SK-N-SH treated with all-trans-retinoic acid at 6 μM for 48 hours (cell line): Measurements from ENCODE around the gene CACNA1C.

Experiments used
- ATAC-seq: fragments of 200-7000 bp; cut with Tn5 transposase; 3 replicates; pipeline ENCODE4 v1.9.1; 2020; ENCODE audit warnings: mild to moderate bottlenecking, moderate library complexity
- ARNTL ChIP-seq: fragments of 450-650 bp; formaldehyde crosslinking; IDR thresholded peaks from 2 replicates; pipeline ENCODE4 v1.5.0; 2020; ENCODE audit warnings: low read depth, mild to moderate bottlenecking, moderate library complexity, borderline replicate concordance
- CSDC2 ChIP-seq: fragments of 250-450 bp; sonication (Bioruptor Pico); IDR thresholded peaks from 2 replicates; pipeline ENCODE4 v1.5.0; 2020; ENCODE audit warnings: mild to moderate bottlenecking, moderate library complexity
- ESRRG ChIP-seq: fragments of 250-450 bp; sonication (Bioruptor Pico); IDR thresholded peaks from 2 replicates; pipeline ENCODE4 v1.6.1; 2021; ENCODE audit warnings: mild to moderate bottlenecking
- GLIS3 ChIP-seq: fragments of 250-450 bp; sonication (Bioruptor Pico); IDR thresholded peaks from 2 replicates; pipeline ENCODE4 v1.5.0; 2020; ENCODE audit warnings: mild to moderate bottlenecking, moderate library complexity
- ISL1 ChIP-seq: fragments of 250-450 bp; sonication (Bioruptor Pico); IDR thresholded peaks from 2 replicates; pipeline ENCODE4 v2.1.2; 2022; ENCODE audit warnings: mild to moderate bottlenecking, moderate library complexity
- OSR1 ChIP-seq: fragments of 250-450 bp; sonication (Bioruptor Pico); IDR thresholded peaks from 2 replicates; pipeline ENCODE4 v1.8.0; 2022; ENCODE audit warnings: moderate library complexity, mild to moderate bottlenecking, inconsistent platforms
- PPARA ChIP-seq: fragments of 250-450 bp; sonication (Bioruptor Pico); IDR thresholded peaks from 2 replicates; pipeline ENCODE4 v1.5.0; 2020; ENCODE audit warnings: mild to moderate bottlenecking, borderline replicate concordance
- RARB ChIP-seq: fragments of 250-450 bp; sonication (Bioruptor Pico); IDR thresholded peaks from 2 replicates; pipeline ENCODE4 v1.8.0; 2021; ENCODE audit warnings: mild to moderate bottlenecking, moderate library complexity
- SNAI2 ChIP-seq: fragments of 250-450 bp; sonication (Bioruptor Pico); IDR thresholded peaks from 2 replicates; pipeline ENCODE4 v1.5.0; 2020; ENCODE audit warnings: mild to moderate bottlenecking, moderate library complexity
- TCF4 ChIP-seq: fragments of 250-450 bp; sonication (Bioruptor Pico); IDR thresholded peaks from 2 replicates; pipeline ENCODE4 v1.8.0; 2021; ENCODE audit warnings: mild to moderate bottlenecking, moderate library complexity, borderline replicate concordance
- TOX ChIP-seq: fragments of 250-450 bp; sonication (Bioruptor Pico); IDR thresholded peaks from 2 replicates; pipeline ENCODE4 v1.8.0; 2021; ENCODE audit warnings: mild to moderate bottlenecking, moderate library complexity, borderline replicate concordance
- ZFP3 ChIP-seq: fragments of 250-450 bp; sonication (Bioruptor Pico); IDR thresholded peaks from 2 replicates; pipeline ENCODE4 v1.5.0; 2020; ENCODE audit warnings: mild to moderate bottlenecking, moderate library complexity
- ZFP30 ChIP-seq: fragments of 450-650 bp; formaldehyde crosslinking; IDR thresholded peaks from 2 replicates; pipeline ENCODE4 v1.5.0; 2022; ENCODE audit warnings: mild to moderate bottlenecking, moderate library complexity
- ZNF565 ChIP-seq: fragments of 450-650 bp; formaldehyde crosslinking; conservative IDR thresholded peaks from 2 replicates; pipeline ENCODE4 v1.5.0; 2020; ENCODE audit warnings: low read depth, mild to moderate bottlenecking, moderate library complexity
- ZNF70 ChIP-seq: fragments of 450-650 bp; formaldehyde crosslinking; IDR thresholded peaks from 2 replicates; pipeline ENCODE4 v1.5.0; 2020; ENCODE audit warnings: mild to moderate bottlenecking, moderate library complexity
- ZNF8 ChIP-seq: fragments of 450-650 bp; formaldehyde crosslinking; IDR thresholded peaks from 2 replicates; pipeline ENCODE4 v1.5.0; 2020; ENCODE audit warnings: mild to moderate bottlenecking, moderate library complexity
- TF ChIP-seq, protein P1 (sequence below): fragments of 250-450 bp; sonication (Bioruptor Pico); IDR thresholded peaks from 2 replicates; pipeline ENCODE4 v1.8.0; 2021; ENCODE audit warnings: low read depth, mild to moderate bottlenecking, moderate library complexity, borderline replicate concordance
- TF ChIP-seq, protein P2 (sequence below): fragments of 250-450 bp; sonication (Bioruptor Pico); IDR thresholded peaks from 2 replicates; pipeline ENCODE4 v1.5.1; 2020; ENCODE audit warnings: low read depth, mild to moderate bottlenecking, moderate library complexity
- TF ChIP-seq, protein P3 (sequence below): fragments of 250-450 bp; sonication (Bioruptor Pico); IDR thresholded peaks from 2 replicates; pipeline ENCODE4 v1.5.0; 2020; ENCODE audit warnings: mild to moderate bottlenecking, moderate library complexity
- TF ChIP-seq, protein P4 (sequence below): fragments of 250-450 bp; sonication (Bioruptor Pico); IDR thresholded peaks from 2 replicates; pipeline ENCODE4 v1.5.1; 2021; ENCODE audit warnings: mild to moderate bottlenecking, moderate library complexity
- TF ChIP-seq, protein P5 (sequence below): fragments of 250-450 bp; sonication (Bioruptor Pico); IDR thresholded peaks from 2 replicates; pipeline ENCODE4 v1.8.0; 2020; ENCODE audit warnings: mild to moderate bottlenecking, moderate library complexity, borderline replicate concordance

The CACNA1C gene

DNA sequence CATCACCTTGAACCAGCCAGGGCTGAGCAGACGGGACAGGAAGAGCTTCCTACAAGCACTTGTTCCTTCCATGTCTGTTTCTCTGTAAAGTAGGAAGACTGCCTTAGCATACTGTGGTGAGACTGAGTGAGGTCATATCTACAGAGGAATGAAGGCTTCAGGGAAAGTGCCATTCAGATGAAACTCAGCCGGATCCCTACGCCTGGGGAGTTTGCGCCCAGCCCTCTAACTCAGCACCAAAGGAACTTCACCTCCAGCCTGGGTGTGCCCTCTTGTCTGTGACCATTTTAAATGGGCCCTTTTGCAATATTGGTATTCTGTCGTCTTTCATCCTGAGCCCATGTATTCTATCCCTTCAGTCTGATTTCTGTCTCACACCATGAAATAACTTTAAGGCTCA is 566.3 kb downstream of the CACNA1C start:
- TF ChIP-seq, protein P1, sequence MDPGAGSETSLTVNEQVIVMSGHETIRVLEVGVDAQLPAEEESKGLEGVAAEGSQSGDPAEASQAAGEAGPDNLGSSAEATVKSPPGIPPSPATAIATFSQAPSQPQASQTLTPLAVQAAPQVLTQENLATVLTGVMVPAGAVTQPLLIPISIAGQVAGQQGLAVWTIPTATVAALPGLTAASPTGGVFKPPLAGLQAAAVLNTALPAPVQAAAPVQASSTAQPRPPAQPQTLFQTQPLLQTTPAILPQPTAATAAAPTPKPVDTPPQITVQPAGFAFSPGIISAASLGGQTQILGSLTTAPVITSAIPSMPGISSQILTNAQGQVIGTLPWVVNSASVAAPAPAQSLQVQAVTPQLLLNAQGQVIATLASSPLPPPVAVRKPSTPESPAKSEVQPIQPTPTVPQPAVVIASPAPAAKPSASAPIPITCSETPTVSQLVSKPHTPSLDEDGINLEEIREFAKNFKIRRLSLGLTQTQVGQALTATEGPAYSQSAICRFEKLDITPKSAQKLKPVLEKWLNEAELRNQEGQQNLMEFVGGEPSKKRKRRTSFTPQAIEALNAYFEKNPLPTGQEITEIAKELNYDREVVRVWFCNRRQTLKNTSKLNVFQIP (CRISPR knock-in tag), result no peak
- TF ChIP-seq SNAI2 (CRISPR knock-in tag) (no peak), ZNF8 (CRISPR knock-in tag) (no peak), PPARA (CRISPR knock-in tag) (no peak), TOX (CRISPR knock-in tag) (no peak), OSR1 (CRISPR knock-in tag) (no peak), ZNF565 (CRISPR knock-in tag) (no peak), ZFP3 (no peak), ESRRG (CRISPR knock-in tag) (no peak), ISL1 (no peak), ZNF70 (CRISPR knock-in tag) (no peak)
- TF ChIP-seq, protein P2, sequence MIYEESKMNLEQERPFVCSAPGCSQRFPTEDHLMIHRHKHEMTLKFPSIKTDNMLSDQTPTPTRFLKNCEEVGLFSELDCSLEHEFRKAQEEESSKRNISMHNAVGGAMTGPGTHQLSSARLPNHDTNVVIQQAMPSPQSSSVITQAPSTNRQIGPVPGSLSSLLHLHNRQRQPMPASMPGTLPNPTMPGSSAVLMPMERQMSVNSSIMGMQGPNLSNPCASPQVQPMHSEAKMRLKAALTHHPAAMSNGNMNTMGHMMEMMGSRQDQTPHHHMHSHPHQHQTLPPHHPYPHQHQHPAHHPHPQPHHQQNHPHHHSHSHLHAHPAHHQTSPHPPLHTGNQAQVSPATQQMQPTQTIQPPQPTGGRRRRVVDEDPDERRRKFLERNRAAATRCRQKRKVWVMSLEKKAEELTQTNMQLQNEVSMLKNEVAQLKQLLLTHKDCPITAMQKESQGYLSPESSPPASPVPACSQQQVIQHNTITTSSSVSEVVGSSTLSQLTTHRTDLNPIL, result no peak
- TF ChIP-seq, protein P3, sequence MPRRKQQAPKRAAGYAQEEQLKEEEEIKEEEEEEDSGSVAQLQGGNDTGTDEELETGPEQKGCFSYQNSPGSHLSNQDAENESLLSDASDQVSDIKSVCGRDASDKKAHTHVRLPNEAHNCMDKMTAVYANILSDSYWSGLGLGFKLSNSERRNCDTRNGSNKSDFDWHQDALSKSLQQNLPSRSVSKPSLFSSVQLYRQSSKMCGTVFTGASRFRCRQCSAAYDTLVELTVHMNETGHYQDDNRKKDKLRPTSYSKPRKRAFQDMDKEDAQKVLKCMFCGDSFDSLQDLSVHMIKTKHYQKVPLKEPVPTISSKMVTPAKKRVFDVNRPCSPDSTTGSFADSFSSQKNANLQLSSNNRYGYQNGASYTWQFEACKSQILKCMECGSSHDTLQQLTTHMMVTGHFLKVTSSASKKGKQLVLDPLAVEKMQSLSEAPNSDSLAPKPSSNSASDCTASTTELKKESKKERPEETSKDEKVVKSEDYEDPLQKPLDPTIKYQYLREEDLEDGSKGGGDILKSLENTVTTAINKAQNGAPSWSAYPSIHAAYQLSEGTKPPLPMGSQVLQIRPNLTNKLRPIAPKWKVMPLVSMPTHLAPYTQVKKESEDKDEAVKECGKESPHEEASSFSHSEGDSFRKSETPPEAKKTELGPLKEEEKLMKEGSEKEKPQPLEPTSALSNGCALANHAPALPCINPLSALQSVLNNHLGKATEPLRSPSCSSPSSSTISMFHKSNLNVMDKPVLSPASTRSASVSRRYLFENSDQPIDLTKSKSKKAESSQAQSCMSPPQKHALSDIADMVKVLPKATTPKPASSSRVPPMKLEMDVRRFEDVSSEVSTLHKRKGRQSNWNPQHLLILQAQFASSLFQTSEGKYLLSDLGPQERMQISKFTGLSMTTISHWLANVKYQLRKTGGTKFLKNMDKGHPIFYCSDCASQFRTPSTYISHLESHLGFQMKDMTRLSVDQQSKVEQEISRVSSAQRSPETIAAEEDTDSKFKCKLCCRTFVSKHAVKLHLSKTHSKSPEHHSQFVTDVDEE (CRISPR knock-in tag), result no peak
- TF ChIP-seq, protein P4, sequence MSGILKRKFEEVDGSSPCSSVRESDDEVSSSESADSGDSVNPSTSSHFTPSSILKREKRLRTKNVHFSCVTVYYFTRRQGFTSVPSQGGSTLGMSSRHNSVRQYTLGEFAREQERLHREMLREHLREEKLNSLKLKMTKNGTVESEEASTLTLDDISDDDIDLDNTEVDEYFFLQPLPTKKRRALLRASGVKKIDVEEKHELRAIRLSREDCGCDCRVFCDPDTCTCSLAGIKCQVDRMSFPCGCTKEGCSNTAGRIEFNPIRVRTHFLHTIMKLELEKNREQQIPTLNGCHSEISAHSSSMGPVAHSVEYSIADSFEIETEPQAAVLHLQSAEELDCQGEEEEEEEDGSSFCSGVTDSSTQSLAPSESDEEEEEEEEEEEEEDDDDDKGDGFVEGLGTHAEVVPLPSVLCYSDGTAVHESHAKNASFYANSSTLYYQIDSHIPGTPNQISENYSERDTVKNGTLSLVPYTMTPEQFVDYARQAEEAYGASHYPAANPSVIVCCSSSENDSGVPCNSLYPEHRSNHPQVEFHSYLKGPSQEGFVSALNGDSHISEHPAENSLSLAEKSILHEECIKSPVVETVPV, result no peak
- ATAC-seq, result no peak

DNA sequence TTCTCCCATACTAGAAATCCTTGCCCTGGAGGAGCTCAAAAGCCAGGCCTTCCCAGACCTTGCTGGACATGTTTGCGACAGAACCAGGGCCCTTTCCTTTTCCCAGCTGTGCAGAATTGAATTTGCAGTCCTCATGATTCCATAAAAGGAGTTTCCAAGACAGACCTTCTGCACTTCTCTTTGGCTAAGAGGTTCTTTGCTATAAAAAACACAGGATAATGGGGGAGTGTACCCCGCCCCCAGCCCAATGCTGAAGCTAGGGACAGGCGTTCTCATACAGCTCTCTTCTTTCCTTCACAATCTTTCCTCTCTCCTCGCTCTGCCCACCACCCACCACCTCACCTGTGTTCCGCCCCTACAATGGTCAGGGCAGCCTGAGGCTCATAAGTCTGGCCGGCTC is 569.7 kb downstream of the CACNA1C start:
- ATAC-seq, result no peak
- TF ChIP-seq GLIS3 (CRISPR knock-in tag) (no peak), ISL1 (no peak), OSR1 (CRISPR knock-in tag) (no peak), ZNF8 (CRISPR knock-in tag) (no peak), ZFP30 (CRISPR knock-in tag) (no peak), TCF4 (CRISPR knock-in tag) (no peak), CSDC2 (CRISPR knock-in tag) (no peak), RARB (CRISPR knock-in tag) (no peak), ARNTL (CRISPR knock-in tag) (no peak)
- TF ChIP-seq, protein P3 (CRISPR knock-in tag), result no peak
- TF ChIP-seq, protein P5, sequence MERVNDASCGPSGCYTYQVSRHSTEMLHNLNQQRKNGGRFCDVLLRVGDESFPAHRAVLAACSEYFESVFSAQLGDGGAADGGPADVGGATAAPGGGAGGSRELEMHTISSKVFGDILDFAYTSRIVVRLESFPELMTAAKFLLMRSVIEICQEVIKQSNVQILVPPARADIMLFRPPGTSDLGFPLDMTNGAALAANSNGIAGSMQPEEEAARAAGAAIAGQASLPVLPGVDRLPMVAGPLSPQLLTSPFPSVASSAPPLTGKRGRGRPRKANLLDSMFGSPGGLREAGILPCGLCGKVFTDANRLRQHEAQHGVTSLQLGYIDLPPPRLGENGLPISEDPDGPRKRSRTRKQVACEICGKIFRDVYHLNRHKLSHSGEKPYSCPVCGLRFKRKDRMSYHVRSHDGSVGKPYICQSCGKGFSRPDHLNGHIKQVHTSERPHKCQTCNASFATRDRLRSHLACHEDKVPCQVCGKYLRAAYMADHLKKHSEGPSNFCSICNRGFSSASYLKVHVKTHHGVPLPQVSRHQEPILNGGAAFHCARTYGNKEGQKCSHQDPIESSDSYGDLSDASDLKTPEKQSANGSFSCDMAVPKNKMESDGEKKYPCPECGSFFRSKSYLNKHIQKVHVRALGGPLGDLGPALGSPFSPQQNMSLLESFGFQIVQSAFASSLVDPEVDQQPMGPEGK (CRISPR knock-in tag), result no peak
- TF ChIP-seq, protein P1 (CRISPR knock-in tag), result no peak
- TF ChIP-seq, protein P4, result no peak
- TF ChIP-seq, all 23 proteins: peak for 0
